Stimulated activated CD4-positive, alpha-beta T cell treated with anti-CD3 and anti-CD28 coated beads, Interleukin-1b, Interleukin-23, amount 100 ng/mL, for 4 hours (primary cell): ENCODE measurements around the gene KIAA1217.
"Not testable (repeated sequence)": the region's sequence is repeated elsewhere in the genome, so short reads cannot be mapped to it uniquely, and the experiment has no call there.

Experiments
- DNase-seq, 2 donors: peaks; one replicate each; pipeline ENCODE4 v3.0.0-alpha.2; 2020; ENCODE audit warnings: low read depth in 2 of 2

Gene KIAA1217

DNA sequence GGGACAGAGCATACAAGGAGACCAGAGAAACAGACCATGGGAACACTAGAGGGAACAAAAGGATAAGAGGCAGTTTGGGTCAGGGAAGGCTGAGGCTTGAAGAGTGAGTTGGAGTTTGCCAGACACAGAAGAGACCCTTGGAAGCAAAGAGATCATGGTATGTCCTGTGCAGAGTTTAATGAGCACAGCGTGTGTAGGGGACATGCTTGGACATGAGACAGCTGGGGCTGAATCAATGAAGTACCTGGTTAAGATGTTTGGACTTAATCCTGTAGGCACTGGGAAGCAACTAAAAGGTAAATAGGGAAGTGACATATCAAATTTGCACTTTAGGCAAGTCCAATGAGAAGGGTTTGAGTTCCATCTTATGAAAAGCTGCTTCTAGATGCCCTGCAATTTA lies 79.6 kb downstream of the KIAA1217 start:
- no peak for DNase-seq

DNA sequence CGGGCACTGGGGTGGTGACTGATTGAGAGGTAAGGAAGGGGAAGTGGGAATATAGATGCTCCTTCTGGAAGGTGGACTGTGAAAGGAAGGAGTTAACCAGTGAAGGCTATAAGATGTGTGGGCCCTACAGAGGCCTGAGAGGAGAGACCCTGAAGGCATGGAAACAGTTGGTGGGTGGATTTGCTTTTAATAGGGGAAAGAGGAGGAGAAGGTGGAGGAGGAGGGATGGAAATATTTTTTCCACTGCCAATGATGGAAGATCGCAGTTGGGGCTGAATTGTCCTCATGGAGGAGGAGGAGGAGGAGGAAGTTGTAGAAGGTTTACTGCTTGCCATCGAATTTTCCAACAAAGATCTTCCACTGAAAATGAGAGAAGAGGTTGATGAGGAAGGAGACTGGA lies 80.3 kb downstream of the KIAA1217 start:
- DNase-seq, result no peak

DNA sequence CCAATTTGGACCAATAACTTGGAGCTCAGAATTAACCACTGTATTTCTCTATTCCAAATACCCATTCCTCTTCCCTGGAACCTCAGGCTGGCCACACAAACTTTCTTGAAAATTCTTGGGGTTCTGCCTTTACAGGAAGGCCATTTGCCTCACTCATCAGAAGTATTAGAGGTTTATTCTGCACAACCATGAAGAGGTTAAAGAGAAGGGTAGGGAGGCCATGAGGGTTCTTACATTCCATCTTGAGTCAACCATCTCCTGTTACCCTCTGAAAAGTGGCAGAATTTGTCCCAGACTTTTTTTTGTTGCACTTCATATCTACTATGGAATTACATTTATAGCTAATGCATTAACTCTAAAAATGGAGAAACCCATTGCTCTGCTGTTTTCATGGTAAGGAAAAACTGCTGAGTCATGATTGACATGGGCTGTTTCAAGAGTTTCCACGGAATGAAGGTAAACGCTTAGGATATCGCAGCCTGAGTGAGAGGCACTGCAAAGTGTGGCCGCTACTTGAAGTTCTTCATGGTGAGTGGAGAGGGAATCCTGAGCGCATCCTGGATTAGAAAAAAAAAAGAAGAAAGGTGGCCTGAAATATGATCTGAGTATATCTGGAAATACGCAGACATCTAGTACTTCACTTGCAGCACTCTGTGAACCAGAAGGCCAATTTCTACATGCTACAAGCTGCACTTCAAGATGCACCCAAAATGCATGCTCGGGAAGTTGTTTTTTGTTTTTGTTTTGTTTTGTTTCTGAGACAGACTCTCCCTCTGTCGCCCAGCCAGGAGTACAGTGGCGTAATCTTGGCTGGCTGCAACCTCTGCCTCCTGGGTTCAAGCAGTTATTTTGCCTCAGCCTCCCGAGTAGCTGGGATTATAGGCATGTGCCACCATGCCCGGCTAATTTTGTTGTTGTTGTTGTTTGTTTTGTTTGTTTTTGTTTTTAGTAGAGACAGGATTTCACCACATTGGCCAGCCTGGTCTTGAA lies 83.7 kb downstream of the KIAA1217 start:
- no peak for DNase-seq

DNA sequence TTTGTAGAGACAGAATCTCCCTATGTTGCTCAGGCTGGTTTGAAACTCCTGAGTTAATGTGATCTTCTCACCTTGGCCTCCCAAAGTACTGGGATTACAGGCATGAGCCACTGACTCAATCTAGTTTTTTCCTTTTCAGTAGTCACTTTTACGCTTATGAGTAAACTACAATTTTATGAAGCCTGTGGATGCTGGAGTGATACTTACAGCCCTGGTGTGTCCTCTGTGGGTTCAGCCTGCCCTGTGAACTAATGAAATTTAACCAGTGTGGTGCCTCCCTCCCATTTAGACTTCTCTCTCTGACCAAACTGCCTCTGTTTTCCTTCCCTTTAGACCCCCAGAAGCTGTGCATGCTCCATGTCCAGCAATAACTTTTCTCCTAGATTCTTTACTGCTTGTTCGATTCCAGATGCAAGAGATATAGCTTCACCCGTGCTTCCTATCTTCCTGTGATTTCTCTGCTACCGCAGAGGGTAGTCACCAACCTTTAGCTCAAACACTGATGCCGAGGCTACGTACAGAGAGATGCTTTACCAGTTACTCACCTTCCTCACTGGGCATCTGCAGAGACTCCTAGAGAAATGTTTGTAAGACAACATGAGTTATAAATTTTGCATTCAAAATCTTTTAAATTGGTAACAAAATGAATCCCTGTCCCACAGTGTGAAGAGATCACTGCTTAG lies 90.8 kb downstream of the KIAA1217 start:
- no peak for DNase-seq

DNA sequence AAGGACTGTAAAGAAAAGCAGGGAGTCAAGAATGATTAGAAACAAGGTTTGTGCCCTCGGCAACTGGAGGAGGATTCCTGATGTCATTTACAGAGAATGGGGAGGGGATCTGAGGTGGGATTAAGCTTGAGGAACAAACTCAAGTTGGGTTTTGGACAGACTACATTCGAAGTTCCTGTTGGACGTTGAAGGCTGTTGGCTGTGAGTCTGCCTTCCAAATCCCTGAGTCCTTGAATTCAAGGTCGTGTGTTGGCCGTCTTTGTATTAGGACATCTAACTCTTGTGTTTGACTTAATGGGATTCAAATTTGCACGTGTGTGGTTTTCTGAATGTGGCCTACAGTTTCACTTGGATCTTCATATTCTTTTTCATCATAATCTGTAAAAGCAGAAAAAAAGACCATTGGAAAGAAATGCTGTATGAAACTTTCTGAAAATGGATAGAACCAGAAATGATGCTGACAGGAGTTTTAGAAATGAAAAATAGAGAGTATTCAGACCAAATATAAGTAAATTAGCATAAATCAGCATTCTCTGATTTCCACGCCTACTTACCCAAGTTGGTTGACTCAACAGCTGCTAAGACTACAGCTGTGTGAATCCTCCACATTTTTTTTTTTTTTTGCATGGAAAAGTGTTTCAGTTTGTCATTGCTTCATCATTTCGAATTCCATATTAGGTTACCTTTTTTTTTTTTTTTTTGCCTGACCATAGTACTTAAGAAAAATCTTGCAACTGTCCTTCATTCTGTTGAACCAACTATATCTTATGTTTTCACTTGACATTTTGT lies 94.8 kb downstream of the KIAA1217 start:
- no peak for DNase-seq

DNA sequence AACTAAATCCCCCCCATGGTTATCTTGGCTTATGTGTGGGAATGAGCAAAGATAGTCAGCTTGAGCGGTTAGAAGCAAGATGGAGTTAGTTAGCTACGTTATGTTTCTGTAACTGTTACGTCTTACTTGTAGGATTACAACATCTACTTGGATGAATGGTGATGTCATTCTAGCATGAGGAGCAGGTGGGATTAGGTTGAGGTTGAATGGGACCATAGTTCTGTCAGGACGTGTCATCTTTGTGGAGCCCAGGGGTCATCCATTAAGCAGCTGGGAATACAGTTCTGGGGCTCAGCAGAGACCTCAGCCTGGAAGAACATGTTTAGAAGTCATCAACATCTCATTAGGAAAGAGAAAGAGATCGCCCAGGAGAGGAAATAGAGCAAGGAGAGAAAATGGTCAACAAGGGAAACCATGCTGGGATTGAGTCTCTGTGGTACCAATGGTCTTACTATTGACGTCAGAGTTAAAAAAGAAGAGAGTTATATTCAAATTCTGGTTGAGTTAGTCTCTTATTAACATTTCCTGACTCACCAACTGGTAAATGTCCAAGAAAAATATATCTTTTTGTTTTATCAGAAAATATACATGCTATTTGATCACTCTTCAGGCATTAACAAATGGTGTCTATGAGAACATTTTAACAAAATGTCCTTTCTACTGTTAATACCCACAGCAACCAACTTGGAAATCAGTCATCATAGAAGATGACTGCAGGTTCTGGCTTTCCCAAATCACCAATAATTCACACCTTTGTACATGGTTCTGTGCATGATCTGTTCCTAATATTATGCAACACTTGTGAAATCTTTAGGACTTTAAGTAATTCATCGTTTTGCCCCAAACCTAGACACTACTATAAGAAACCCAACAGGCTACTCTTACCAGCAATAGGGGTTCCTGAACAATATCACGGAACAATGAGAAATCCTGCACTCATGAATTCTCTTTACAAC lies 96.9 kb downstream of the KIAA1217 start:
- DNase-seq, result no peak

DNA sequence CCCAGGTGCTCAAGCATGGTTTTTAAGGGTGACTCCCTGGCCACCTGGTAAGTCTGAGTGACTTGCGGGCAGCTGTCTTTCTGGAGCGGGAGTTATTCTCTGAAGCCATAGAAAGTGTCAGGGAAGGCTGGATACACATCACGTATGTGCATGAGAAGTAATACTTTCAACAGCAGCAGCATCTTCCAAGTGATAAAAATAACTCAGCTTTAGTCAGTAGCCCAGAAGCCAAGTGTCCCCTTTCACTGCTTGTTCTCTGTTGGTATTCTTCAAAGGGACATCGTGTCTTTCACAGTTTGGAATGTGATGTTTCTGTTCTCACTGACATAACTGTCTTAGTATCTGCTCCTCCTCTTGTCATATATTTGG lies 97.6 kb downstream of the KIAA1217 start:
- no peak for DNase-seq

DNA sequence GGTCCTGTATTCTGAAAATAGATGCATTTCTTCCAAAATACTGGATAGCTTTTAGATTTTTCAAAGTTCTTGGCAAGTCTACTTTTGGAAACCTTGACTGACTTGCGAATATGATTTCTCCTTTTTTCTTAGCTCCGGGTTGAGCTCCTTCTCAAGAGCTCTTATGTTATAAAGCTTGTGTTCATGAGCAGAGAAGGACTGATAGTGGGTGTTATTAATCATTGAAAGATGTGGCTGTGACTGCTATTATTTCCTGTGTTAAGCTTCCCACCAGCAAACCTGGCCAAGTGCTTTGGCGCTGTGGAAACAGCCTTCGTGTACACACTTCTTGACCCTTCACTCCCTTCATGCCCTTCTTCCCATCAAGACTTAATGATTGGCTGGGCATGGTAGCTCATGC lies 98.2 kb downstream of the KIAA1217 start:
- DNase-seq, result no peak

DNA sequence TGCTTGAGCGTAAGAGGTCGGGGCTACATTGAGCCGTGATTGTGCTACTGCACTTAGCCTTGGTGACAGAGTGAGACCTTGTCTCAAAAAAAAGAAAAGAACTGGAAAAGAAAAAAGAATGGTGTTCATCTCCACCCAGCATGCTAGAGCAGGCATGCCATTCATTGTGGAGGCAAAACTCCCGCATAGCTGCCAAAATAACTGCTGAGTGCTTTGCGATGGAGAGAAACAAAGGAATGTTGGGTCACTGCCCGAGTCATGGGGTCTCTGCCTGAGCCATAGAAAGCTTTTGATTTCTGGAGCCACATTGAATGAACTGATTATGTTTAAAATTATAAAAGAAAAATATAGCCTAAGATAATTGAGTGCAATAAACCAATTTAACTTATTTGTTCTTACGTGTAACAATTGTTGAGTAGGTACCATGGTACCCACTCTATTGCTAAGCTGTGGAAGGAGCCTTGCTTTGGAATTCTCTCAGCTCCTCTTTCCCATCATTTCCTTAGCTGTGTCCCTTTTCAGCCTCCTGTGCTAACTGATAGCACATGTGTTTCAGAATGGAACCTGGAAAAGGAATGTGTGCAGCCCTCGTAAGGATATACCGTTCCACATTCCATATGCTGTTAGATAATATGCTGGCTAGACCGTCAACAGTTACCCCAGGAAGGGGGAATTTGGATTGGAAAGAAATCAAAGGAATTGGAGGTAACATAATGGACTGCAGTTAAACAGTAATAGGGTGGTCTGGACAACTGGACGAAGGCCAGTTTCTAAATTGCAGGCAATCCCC lies 99.0 kb downstream of the KIAA1217 start:
- no peak for DNase-seq

DNA sequence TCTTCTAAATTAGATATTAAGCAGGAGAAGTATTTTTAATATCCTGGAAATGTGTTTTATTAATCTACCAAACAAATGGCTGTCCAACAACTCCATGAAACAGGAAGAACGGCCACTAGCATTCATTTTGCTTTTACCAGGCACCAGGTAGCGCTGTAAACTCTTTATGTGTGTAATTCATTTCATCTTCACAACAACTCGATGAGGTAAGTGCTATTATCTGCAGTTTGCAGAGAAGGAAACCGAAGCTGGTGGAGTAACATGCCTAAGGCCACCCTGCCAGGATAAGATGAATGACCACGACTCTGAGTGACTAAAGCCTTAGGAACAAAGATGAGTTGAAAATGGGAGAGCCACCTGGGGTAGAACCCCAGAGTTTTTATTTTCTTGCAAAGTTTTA lies 101.2 kb downstream of the KIAA1217 start:
- no peak for DNase-seq

DNA sequence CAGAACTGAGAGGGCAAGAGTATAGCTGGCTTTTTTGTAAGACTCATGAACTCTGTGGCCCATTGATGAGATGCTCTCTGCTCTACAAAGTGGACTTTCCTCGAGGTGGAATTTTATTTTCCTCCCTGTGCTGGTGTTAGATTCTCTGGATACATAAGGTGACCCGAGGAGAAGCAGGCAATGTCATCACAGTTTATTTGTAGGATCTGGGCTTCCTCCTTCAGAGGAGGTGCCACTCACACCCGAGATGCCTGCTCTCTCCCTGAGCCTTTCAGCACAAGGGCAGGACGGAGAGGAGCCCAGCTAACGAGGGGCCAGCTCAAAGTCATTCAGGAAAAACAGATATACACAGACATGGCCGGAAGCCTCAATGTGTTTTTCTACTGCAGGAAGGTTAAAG lies 103.0 kb downstream of the KIAA1217 start:
- no peak for DNase-seq

DNA sequence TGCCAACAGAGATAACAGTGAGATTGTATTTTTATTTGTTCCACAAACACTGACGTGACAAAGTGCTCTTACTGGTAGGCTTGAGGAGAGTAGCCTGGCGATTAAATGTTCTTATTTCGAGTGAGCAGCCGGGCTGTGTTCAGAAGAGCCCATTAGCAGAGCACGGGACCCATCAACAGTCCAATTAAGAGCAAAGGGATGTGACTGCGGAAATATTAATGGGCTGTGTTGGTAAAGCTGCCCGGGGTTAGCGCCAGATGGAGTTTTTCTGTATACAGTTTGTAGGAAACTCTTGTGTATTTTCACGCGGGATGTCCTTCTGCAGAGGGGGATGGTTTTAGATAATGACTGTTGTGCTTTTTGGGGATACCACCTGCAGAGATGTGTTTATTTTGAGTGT lies 104.3 kb downstream of the KIAA1217 start:
- DNase-seq, result no peak

DNA sequence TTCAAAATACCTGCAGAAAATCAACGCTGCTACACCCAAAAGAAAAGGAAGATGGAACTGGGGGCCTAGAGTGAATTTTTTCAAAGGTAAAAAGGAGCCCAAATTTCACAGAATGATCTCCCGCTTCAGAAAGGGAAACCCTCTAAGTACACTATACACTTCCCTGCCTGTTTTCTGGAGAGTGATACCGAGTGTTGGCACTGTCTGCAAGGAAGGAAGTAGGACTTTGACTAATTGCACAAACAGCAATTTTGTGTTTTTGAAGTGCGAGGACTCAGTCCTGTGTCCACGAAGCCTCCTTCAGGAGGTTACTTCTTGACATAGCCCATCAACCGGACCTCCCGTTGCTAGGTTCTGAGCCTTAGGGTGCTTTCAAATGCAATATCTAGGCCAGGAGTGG lies 106.3 kb downstream of the KIAA1217 start:
- no peak for DNase-seq

DNA sequence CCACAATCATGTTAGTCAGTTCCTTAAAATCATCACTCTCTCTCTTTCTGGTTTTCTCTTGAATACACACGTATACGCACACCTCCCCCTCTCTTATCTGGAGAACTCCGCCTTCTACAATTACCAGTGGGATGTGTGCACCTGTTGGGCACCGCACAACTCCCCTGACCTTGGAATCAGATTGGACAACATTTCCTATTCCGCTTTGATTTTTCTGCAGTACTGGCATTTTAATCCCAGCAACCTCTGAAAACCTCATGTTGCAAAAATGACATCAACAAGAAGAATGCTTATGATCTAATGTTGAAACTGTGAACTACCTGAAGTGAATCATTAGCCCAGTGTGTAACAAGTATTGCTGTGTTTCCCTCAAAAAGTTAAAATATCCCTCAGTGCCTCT lies 109.6 kb downstream of the KIAA1217 start:
- no peak for DNase-seq

DNA sequence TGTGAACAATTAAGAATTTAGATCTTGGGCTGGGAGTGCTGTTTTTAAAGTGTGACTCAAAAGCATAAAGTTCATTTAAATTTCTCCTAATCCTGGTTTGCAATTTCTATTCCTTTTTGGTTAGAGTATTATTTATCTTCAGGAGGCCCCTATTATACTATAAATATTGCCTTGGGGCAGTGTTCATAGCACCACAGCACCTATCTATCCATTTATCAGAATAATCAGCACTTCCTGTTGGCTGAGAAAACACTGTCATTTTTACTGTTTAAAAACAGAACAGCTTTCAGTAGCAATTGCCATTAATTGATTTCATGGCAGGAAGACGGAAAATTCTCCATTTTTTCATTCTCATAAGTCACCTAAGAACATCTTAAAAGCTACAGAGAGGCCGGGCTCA lies 111.4 kb downstream of the KIAA1217 start:
- DNase-seq, result no peak

DNA sequence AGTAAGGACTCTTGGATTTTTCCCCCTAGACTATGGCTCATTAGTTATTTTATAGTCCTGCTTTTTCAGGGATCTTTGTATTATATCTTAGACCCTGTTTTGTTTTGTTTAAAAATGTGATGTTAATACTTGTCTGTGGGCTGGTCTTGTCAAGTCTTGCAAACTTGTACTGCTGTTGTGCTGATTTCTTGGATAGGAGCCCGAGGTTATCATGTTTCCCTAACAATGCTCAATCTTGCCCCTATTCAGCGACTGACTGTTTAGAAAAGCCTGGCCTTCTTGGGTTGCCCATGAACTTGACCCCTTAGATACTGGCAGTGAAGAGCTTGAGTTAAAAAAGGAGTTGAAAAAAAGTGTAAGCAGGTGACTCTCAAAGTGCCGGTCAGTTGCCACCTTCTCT lies 115.7 kb downstream of the KIAA1217 start:
- no peak for DNase-seq

DNA sequence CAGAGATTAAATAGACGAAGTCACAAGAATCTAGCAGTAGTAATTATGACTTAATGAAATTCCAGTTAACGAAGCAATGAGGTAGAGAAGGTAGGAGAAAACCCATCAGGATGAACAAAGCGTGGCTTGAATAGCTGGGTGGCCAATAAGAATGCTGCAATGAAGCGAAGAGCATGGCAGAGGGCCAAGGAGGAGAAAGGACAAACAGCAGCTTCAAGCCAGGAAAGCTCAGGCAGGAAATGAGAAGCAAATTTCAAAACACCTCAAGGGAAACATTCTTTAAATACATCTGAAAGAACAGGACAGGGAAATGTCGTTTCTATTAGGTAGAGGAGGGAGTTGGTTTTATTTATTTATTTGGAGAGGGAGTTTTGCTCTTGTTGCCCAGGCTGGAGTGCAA lies 122.5 kb downstream of the KIAA1217 start:
- no peak for DNase-seq

DNA sequence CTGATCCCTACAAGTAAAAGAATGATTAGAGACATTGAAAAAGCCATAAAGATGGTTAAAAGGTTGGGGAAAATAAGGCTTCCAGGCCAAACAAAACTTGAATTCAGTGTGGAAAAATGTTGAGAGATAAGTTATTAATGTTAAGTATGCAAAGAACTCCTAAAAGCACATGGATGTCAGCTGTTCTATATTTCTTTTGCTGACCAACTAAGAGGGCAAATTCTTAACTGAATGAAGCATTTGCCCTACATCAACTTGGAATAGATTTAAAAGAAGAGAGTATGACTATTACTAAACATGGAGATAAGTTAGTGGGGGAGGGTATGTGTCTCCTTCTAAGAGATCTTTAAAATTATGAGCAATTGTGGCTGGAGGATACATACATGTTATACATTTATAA lies 124.8 kb downstream of the KIAA1217 start:
- no peak for DNase-seq

DNA sequence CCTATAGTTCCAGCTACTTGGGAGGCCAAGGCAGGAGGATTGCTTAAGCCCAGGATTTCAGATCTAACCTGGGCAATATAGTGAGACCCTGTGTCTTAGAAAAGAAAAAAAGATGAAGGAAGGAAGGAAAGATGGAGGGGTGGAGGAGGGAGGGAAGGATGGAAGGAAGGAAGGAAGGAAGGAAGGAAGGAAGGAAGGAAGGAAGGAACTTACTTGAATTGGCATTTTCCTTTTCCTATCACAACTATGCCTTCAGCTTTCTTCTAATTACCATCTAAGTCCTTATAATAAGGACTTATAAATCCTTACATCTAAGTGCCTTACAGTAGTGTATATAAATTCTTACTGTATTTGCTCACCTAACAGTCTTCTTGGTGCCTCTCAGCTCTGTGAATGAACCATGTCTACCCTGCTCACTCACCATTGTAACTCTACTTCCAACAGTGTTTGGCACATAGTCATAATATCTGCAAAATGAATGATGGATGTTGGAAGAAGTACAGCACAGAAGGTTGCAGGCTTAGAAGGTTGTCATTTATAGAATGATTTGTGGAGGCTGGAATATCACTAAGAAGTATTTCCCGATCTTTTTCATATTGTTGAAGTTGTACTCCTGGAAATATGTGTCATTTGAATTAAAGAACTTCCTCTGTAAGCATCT lies 125.5 kb downstream of the KIAA1217 start:
- no peak for DNase-seq

DNA sequence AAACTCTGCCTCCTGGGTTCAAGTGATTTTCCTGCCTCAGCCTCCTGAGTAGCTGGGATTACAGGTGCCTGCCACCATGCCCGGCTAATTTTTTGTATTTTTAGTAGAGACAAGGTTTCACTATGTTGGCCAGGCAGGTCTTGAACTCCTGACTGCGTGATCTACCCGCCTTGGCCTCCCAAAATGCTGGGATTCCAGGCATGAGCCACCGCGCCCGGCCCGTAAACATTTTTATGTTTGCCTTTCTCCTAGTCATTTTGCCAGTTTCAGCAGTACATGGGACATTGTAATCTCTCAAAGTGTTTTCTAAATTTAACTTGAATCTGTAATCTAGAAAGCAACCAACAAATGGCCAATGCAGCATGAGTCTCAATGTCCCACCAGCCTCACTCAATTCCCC lies 128.8 kb downstream of the KIAA1217 start:
- not testable (repeated sequence) for DNase-seq
